Neuronal stem cell (in vitro differentiated cells): ENCODE results near the gene GOLGA6B.
A peak's percentile ranks its signal among the peaks of the same experiment; 100 is the strongest.
"Not testable (repeated sequence)": the region's sequence is repeated elsewhere in the genome, so short reads cannot be mapped to it uniquely, and the experiment has no call there.

Experiments used
- DNase-seq: peaks from one replicate; pipeline ENCODE4 v3.0.0-alpha.2; 2013; ENCODE audit warnings: low spot score
- H2AFZ ChIP-seq: one replicate; pipeline ENCODE4 v1.6.1; 2013; ENCODE audit warnings: mild to moderate bottlenecking, low read length, inconsistent platforms
- H2AK5ac ChIP-seq: 2 replicates; pipeline ENCODE4 v1.6.1; 2013; ENCODE audit warnings: low read depth, mild to moderate bottlenecking, inconsistent platforms, low read length, moderate library complexity, mixed read lengths
- H2BK120ac ChIP-seq: 2 replicates; pipeline ENCODE4 v1.6.1; 2013; ENCODE audit warnings: low read depth, mild to moderate bottlenecking, inconsistent platforms, low read length, moderate library complexity, mixed read lengths
- H2BK12ac ChIP-seq: one replicate; pipeline ENCODE4 v1.6.1; 2013; ENCODE audit warnings: low read length, inconsistent platforms
- H2BK15ac ChIP-seq: 2 replicates; pipeline ENCODE4 v1.6.1; 2013; ENCODE audit warnings: mild to moderate bottlenecking, low read length, inconsistent platforms, mixed read lengths
- H2BK5ac ChIP-seq: one replicate; pipeline ENCODE4 v1.6.1; 2013; ENCODE audit warnings: inconsistent platforms, mild to moderate bottlenecking, low read length, moderate library complexity
- H3K14ac ChIP-seq: one replicate; pipeline ENCODE4 v1.6.1; 2013; ENCODE audit warnings: low read length, inconsistent platforms
- H3K18ac ChIP-seq: 2 replicates; pipeline ENCODE4 v1.6.1; 2013; ENCODE audit warnings: low read length, inconsistent platforms
- H3K23ac ChIP-seq: 2 replicates; pipeline ENCODE4 v1.6.1; 2013; ENCODE audit warnings: low read depth, mild to moderate bottlenecking, mixed read lengths, low read length, inconsistent platforms; ENCODE audit not compliant: poor library complexity
- H3K27ac ChIP-seq: replicated peaks from 3 replicates; pipeline ENCODE4 v1.5.1; 2013; ENCODE audit warnings: low read length, inconsistent platforms
- H3K27me3 ChIP-seq, 3 experiments: 2 replicates each; pipeline ENCODE4 v1.6.1; 2013; ENCODE audit warnings: low read length in 3 of 3, mild to moderate bottlenecking in 2 of 3, inconsistent platforms in 1 of 3, low read depth in 1 of 3, mixed read lengths in 1 of 3, moderate library complexity in 1 of 3; ENCODE audit not compliant: control insufficient read depth in 3 of 3, insufficient read depth in 3 of 3
- H3K36me3 ChIP-seq, 2 donors: replicated peaks in 1 of 2; 2 replicates each; pipeline ENCODE4 v1.6.1; 2013; ENCODE audit warnings: low read length in 2 of 2; ENCODE audit not compliant: control insufficient read depth in 2 of 2, insufficient read depth in 2 of 2
- H3K4ac ChIP-seq: 2 replicates; pipeline ENCODE4 v1.6.1; 2013; ENCODE audit warnings: inconsistent platforms, mild to moderate bottlenecking, low read length, moderate library complexity
- H3K4me1 ChIP-seq, 2 donors: 1 replicate in 1 of 2; 2 replicates in 1 of 2; pipeline ENCODE4 v1.6.1; 2013; ENCODE audit warnings: low read length in 2 of 2, low read depth in 1 of 2; ENCODE audit not compliant: control insufficient read depth in 2 of 2, insufficient read depth in 1 of 2
- H3K4me2 ChIP-seq: one replicate; pipeline ENCODE4 v1.6.1; 2013; ENCODE audit warnings: mild to moderate bottlenecking, low read length, inconsistent platforms; ENCODE audit not compliant: insufficient read depth, poor library complexity, severe bottlenecking
- H3K4me3 ChIP-seq, 2 donors: 2 replicates each; pipeline ENCODE4 v1.5.1; 2013; ENCODE audit warnings: low read length in 2 of 2, mild to moderate bottlenecking in 2 of 2, inconsistent platforms in 1 of 2, moderate library complexity in 1 of 2
- H3K79me1 ChIP-seq: one replicate; pipeline ENCODE4 v1.6.1; 2013; ENCODE audit warnings: low read depth, mild to moderate bottlenecking, inconsistent platforms, low read length, moderate library complexity
- H3K9ac ChIP-seq: one replicate; pipeline ENCODE4 v1.6.1; 2013; ENCODE audit warnings: mild to moderate bottlenecking, low read depth, low read length, inconsistent platforms; ENCODE audit not compliant: poor library complexity
- H3K9me3 ChIP-seq, 2 donors: replicated peaks in 1 of 2; 2 replicates each; pipeline versions ENCODE3 to v1.6.1; 2013; ENCODE audit warnings: low read length in 2 of 2, mild to moderate bottlenecking in 2 of 2, inconsistent platforms in 1 of 2, low read depth in 1 of 2, mixed read lengths in 1 of 2, moderate library complexity in 1 of 2; ENCODE audit not compliant: control insufficient read depth in 2 of 2, insufficient read depth in 1 of 2
- H4K8ac ChIP-seq: one replicate; pipeline ENCODE4 v1.6.1; 2013; ENCODE audit warnings: low read depth, mild to moderate bottlenecking, inconsistent platforms, low read length, moderate library complexity
- H4K91ac ChIP-seq: one replicate; pipeline ENCODE4 v1.6.1; 2013; ENCODE audit warnings: low read length, low read depth, mild to moderate bottlenecking, inconsistent platforms; ENCODE audit not compliant: poor library complexity
- WGBS, 2 donors: extraction: QIAGEN DNeasy Blood & Tissue Kit; methylation state at CpG; one replicate each; pipeline ENCODE4 v1.1.7; 2013; ENCODE audit warnings: missing lambda C conversion rate in 2 of 2, mixed read lengths in 1 of 2; ENCODE audit not compliant: insufficient read length in 2 of 2, insufficient replicate concordance in 1 of 2; ENCODE audit errors: extremely low coverage in 2 of 2; 5-methylcytosine and 5-hydroxymethylcytosine counted together

GOLGA6B gene

DNA sequence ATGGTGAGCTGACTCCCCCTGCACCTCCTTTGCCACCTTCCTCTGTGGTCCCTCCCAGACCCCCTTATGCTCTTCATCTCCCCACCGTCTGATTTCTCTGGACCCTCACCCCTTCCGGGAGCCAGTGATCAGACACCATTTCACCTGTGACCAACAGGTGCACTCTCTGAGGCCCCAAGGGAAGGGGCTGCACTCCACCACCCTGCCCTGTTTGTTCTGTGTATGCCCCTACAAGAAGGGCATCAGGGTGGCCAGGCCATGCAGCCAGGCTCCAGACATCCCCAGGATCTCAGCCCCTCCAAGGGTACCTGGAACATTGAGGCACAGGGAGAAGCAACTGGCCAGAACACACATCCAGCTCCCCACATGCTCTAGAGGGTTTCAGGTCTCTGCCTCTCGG lies 42.2 kb upstream of the GOLGA6B start:
- H3K36me3 ChIP-seq, H3K14ac ChIP-seq, H3K9ac ChIP-seq, H3K27me3 ChIP-seq, DNase-seq, H4K91ac ChIP-seq, H3K18ac ChIP-seq, H2BK5ac ChIP-seq, H2BK12ac ChIP-seq, H2AK5ac ChIP-seq, H3K9me3 ChIP-seq, H2BK120ac ChIP-seq, H2AFZ ChIP-seq, H3K79me1 ChIP-seq, H3K27ac ChIP-seq, H3K4me2 ChIP-seq, H3K4me3 ChIP-seq, H3K23ac ChIP-seq, H4K8ac ChIP-seq, H3K4ac ChIP-seq, H3K4me1 ChIP-seq, H2BK15ac ChIP-seq: not testable (repeated sequence)
- WGBS, 2 donors, result no CpG with 5 or more reads among the region's 3 CpGs

DNA sequence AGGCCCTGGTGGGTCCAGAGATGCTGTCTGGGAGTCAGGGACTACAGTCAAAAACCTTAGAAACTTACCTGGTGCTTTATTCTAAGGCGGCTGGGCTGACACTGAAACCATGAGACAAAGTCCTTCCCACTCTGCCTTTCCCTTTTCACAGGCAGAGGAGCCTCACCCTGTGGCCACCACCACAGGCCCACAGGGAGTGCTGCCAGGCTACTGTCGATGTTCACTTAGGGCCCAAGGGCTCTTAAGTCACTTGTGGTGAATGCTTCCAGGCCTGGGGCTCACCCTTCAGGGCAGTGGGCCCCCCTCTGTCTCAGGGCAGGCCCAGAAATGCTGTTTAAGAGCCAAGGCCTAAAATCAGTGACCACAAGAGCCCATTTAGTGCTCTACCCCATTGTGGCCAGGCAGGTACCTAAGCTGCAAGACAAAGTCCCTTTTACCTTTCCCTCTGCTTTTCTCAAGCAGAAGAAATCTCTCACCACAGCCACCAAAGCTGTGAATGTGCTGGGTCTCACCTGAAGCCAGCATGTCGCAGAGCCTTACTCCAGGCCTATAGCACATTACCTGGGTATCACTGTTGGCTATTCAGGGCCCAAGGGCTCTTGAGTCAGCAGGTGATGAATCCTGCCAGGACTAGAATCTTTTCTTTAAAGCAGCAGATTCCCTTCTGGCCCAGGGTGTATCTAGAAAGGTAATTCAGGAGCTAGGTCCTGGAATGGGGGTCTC lies 39.5 kb upstream of the GOLGA6B start:
- Histone ChIP-seq H3K23ac (peak overlapping the region; percentile 55), H2AFZ (peak overlapping the region; percentile 79), H3K27ac (no peak overlapping the region), H3K27me3 (no peaks in the 10 kb centered on the region), H3K4me2 (no peak overlapping the region), H3K79me1 (no peaks in the 10 kb centered on the region), H2AK5ac (peak overlapping the region; percentile 88), H3K4ac (peak overlapping the region; percentile 37), H2BK15ac (peak overlapping the region; percentile 37), H4K91ac (no peak overlapping the region), H3K4me1 (peaks cover 6 to 8% of the 10 kb centered on the region in 2 donors), H3K14ac (no peak overlapping the region), H3K36me3 (no peaks in the 10 kb centered on the region), H2BK5ac (peak overlapping the region; percentile 75), H3K4me3 (no peak overlapping the region), H3K18ac (peak overlapping the region; percentile 83), H2BK12ac (peak overlapping the region; percentile 99), H3K9ac (no peak overlapping the region), H3K9me3 (no peaks in the 10 kb centered on the region), H2BK120ac (no peak overlapping the region), H4K8ac (peak overlapping the region; percentile 76)
- no CpG with 5 or more reads among the region's 3 CpGs for WGBS, 2 donors
- no peak for DNase-seq

DNA sequence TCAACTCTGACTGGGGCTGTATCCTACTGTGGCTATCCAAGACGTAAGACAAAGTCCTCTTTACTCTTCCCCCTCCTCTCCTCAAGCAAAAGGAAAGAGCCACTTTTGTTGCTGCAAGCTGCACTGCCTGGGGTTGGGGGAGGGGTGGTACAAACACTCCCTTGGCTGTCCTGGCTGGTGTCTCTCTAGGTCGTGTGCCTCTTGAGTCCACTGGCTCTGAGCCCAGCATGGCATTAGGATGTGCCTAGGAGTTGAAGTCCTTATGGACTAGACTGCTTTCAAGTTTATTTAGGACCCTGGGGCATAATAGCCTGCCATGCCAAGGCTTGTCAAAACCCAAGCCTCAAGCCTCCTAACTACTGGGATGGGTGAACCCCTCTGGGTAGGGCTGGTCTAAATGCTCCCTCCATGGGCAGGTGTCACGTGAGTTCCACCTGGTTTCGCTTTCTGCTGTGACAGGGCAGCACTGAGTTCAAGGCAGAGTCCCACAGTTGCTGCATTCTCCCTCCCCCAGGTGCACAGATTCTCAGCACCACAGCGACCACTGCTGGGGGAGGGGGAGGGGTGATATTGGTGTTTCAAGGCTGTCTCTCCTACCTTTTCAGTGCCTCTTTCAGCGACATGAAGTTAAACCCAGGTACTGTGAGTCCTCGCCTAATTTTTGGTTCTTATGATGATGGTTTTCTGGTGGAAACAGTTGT lies 38.8 kb upstream of the GOLGA6B start:
- not testable (repeated sequence) for H3K4me2 ChIP-seq, H2AK5ac ChIP-seq, H3K9ac ChIP-seq, H4K91ac ChIP-seq, H3K23ac ChIP-seq, H3K27ac ChIP-seq, DNase-seq, H3K4me1 ChIP-seq, H2BK5ac ChIP-seq, H3K9me3 ChIP-seq, H3K4me3 ChIP-seq, H3K14ac ChIP-seq, H3K27me3 ChIP-seq, H3K79me1 ChIP-seq, H3K4ac ChIP-seq, H2BK12ac ChIP-seq, H2BK15ac ChIP-seq, H3K36me3 ChIP-seq, H4K8ac ChIP-seq, H2BK120ac ChIP-seq
- Histone ChIP-seq H2AFZ (peak overlapping the region; percentile 79), H3K18ac (peak overlapping the region; percentile 41)
- WGBS, 2 donors, result no CpG with 5 or more reads among the region's 7 CpGs

DNA sequence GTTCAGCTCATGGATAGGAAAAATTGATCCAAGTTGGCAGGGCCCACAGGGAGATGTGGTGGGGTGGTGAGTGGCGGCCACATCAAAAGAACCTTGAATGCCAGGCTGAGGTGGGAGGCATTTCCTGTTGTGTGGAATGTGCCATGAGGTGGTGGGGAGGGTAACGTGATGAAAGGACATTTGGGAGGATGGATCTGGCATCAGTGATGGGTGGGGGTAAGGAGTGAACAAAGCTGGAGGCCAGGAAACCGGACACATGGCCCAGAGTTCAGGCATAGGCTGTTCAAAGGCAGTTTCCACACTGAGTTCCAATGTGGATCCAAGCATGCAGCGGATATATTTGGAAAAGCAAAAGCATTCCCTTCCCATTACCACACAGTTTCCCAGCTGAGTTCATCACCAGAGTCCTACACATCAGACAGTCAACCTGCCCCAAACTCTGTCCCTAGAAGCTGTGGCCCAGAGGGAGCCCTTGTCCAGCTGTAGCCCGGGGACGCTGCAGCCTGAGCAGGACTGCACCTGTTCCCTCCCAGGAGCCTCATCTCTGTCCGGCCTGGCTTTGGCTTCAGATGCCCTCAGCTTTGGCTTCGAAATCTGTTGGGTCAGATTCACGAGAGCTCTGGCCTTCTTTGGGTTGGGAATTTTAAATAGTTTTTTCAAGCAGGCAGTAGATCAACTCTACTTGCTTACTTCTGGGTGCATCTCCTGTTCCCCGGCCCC lies 37.8 kb upstream of the GOLGA6B start:
- Histone ChIP-seq H3K36me3 (no peaks in the 10 kb centered on the region), H3K4me2 (no peak overlapping the region), H3K4me3 (no peak overlapping the region), H2BK15ac (no peak overlapping the region), H3K18ac (no peak overlapping the region), H2AFZ (no peak overlapping the region), H3K4ac (no peak overlapping the region), H3K4me1 (peaks cover 6 to 8% of the 10 kb centered on the region in 2 donors), H3K23ac (no peak overlapping the region), H3K9ac (no peak overlapping the region), H3K14ac (no peak overlapping the region), H4K91ac (peak overlapping the region; percentile 33), H2BK5ac (no peak overlapping the region), H3K79me1 (no peaks in the 10 kb centered on the region), H3K27me3 (no peaks in the 10 kb centered on the region), H2AK5ac (no peak overlapping the region), H2BK12ac (no peak overlapping the region), H2BK120ac (no peak overlapping the region), H3K27ac (no peak overlapping the region), H4K8ac (no peak overlapping the region), H3K9me3 (no peaks in the 10 kb centered on the region)
- no CpG with 5 or more reads among the region's 10 CpGs for WGBS, 2 donors
- DNase-seq, result no peak
